ENCODE results near the gene FOXA3.
A peak's percentile ranks its signal among the peaks of the same experiment; 100 is the strongest.

FOXA3 gene

DNA sequence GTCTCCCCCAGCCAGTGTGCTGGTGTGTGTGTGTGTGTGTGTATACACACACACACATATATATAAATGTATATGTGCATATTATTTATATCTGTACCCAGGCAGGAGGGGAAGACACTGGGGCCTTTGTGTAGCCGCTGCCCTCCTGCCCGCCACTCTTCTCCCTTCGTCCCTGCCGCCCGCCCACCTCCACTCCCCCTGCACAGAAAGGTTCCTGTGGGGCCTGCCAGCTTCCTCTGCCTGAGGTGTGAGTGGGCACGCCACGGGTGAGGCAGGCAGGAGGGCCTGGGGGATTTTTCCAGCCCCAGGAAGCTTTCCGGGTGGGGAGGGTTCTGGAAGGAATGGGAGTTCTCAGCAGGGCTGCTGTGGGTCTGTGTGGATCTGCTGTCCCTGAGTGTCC is 14.9 kb downstream of the FOXA3 start:
- Histone ChIP-seq H3K9me3 (ENCODE audit: control insufficient read depth, low read depth, low read length) (no peaks in the 10 kb centered on the region), H3K4me1 (ENCODE audit: control insufficient read depth, low read depth, low read length) (peaks cover 21% of the 10 kb centered on the region), H3K36me3 (ENCODE audit: control insufficient read depth, low read depth, low read length) (no peaks in the 10 kb centered on the region), H3K9ac (ENCODE audit: low read length) (no peak overlapping the region), H3K27ac (ENCODE audit: low read length) (no peak overlapping the region), H3K27me3 (ENCODE audit: control insufficient read depth, insufficient read depth, low read length) (no peaks in the 10 kb centered on the region), H3K4me3 (ENCODE audit: low read length) (no peak overlapping the region)

DNA sequence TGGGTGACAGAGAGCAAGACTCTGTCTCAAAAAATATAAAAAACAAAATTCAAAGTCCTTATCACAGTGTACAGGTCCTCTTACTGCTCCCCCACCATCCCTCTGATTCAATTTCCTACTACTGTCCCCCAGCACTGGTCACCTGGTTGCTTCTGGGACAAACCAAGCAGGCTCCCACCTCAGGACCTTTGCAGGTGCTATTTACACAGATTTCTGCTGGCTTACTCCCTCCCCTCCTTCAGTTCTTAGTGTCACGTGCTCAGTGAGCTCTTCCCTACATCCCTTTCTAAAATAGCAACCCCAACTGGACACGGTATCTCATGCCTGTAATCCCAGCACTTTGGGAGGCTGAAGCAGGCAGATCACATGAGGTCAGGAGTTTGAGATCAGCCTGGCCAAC is 15.8 kb downstream of the FOXA3 start:
- no peak overlapping the region for H3K27ac ChIP-seq (ENCODE audit: low read length)
- H3K4me3 ChIP-seq (ENCODE audit: low read length): no peak overlapping the region
- no peaks in the 10 kb centered on the region for H3K36me3 ChIP-seq (ENCODE audit: control insufficient read depth, low read depth, low read length)
- no peak overlapping the region for H3K9ac ChIP-seq (ENCODE audit: low read length)
- no peaks in the 10 kb centered on the region for H3K27me3 ChIP-seq (ENCODE audit: control insufficient read depth, insufficient read depth, low read length)
- no peaks in the 10 kb centered on the region for H3K9me3 ChIP-seq (ENCODE audit: control insufficient read depth, low read depth, low read length)
- peaks cover 21% of the 10 kb centered on the region for H3K4me1 ChIP-seq (ENCODE audit: control insufficient read depth, low read depth, low read length)

DNA sequence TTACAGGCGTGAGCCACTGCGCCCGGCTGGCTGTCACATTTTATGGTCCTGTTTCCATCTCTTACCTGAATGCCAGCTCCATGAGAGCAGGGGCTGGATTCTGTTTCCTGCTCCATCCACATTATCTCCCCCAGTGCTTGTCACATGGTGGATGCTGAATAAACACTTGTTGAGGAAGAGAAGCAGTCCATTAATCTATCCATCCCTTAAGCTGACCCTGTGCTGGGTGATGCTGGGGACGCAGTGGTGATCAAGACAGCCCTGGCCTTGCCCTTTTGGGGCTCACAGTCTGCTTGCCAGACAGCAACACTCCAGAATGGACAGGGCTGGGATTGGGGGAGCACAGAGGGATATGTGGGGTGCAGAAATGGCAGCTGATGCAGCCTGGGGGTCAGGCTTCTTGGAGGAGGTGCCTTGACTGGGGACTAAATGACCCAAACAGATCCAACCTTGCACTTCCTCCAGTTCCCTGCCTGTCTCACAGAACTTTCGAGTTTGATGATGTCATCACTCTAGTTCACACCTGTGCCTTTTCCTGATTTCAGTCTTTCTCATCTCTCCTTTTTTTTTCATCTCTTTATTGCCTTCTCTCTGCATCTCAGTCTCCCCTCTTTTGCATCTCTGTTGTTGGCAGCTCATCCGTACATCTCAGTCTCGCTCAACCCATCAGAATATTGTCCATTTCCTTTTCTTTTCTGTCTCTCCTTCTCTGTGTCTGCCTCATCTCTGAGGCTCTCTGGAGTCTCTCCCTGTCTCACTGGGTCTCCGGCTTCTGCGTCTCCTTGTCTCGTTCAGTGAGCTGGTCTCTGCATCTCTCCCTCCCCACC is 17.2 kb downstream of the FOXA3 start:
- Histone ChIP-seq H3K4me3 (ENCODE audit: low read length) (peak overlapping the region; percentile 55), H3K27me3 (ENCODE audit: control insufficient read depth, insufficient read depth, low read length) (no peaks in the 10 kb centered on the region), H3K4me1 (ENCODE audit: control insufficient read depth, low read depth, low read length) (peaks cover 17% of the 10 kb centered on the region), H3K9me3 (ENCODE audit: control insufficient read depth, low read depth, low read length) (no peaks in the 10 kb centered on the region), H3K27ac (ENCODE audit: low read length) (no peak overlapping the region), H3K36me3 (ENCODE audit: control insufficient read depth, low read depth, low read length) (no peaks in the 10 kb centered on the region), H3K9ac (ENCODE audit: low read length) (no peak overlapping the region)

DNA sequence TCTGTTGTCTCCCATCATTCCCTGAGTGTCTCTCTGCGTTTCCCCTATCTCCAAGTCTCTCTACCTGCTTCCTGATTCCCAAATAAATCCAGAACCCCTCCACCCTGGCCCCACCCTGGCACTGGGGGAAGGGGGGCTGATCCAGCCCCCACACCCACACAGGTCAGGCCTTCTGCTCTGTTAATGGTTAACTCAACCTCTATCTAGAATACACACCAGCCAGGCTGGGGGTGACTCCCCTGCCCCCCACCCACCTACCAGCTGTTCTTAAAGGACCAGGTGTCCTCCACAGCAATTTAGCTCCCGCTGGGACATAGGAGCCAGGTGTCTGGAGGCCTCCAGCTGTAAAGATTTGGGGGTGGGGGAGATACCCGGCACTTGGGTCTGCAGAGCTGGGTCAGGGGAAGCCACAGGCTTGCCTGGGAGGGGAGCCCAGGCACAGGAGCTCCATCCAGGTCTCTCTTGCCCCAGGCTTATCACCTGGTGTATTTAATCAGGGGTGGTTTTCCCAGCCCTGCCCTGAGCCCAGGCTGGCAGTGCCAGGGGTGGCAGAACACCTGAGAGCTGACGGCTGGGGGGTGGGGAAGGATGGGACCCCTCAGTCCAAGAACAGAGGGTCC is 17.9 kb downstream of the FOXA3 start:
- Histone ChIP-seq H3K4me1 (ENCODE audit: control insufficient read depth, low read depth, low read length) (peaks cover 16% of the 10 kb centered on the region), H3K4me3 (ENCODE audit: low read length) (peak overlapping the region; percentile 55), H3K27ac (ENCODE audit: low read length) (no peak overlapping the region), H3K9ac (ENCODE audit: low read length) (peak overlapping the region; percentile 16), H3K36me3 (ENCODE audit: control insufficient read depth, low read depth, low read length) (no peaks in the 10 kb centered on the region), H3K27me3 (ENCODE audit: control insufficient read depth, insufficient read depth, low read length) (no peaks in the 10 kb centered on the region), H3K9me3 (ENCODE audit: control insufficient read depth, low read depth, low read length) (no peaks in the 10 kb centered on the region)

DNA sequence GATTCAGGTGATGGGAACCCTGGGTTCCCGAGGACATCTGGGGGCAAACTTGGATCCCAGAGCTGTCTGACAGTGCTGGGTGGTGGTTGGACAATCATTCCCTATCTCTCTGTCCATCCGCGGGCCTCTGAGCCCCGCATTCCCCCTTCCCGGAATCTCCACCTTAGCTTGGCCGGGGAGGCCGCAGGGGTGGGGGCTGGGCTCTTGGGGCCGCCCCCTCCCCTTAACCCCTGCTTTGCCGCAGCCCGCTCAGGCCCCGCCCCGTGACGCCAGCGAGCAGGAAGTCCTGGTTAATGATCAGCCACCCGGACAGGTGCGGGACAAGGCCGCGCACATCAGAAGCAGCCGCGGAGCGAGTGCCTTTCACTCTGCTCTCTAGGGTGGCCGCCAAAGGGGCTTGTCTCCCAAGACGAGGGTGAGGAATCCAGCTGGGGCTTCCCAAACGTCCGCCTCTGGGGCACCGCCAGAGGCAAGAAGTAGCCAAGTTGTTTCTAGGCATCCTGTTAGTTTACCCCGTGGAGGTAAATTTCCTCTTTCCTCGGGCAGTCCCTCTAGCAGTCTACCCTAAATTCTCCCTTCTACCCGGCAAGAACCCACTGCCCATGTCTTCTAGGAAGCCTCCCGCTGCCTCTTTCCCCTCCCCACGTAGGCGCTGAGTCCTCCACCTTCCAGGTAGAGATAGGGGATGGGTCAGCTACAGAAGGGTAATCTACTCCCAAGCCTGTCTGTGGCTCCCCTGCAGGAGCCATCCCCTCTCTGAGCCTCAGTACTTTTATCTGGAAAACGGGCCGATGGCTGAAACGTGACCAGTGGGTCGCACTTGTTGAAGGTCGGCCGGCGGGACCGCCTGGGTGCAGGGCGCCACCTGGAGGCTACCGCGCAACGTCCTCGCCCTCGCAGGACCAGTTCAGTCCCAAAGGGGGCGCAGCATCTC is 18.8 kb downstream of the FOXA3 start:
- Histone ChIP-seq H3K36me3 (ENCODE audit: control insufficient read depth, low read depth, low read length) (no peaks in the 10 kb centered on the region), H3K4me1 (ENCODE audit: control insufficient read depth, low read depth, low read length) (peaks cover 17% of the 10 kb centered on the region), H3K4me3 (ENCODE audit: low read length) (peak overlapping the region; percentile 55), H3K27ac (ENCODE audit: low read length) (peak overlapping the region; percentile 21), H3K9me3 (ENCODE audit: control insufficient read depth, low read depth, low read length) (no peaks in the 10 kb centered on the region), H3K27me3 (ENCODE audit: control insufficient read depth, insufficient read depth, low read length) (no peaks in the 10 kb centered on the region), H3K9ac (ENCODE audit: low read length) (peak overlapping the region; percentile 16)

DNA sequence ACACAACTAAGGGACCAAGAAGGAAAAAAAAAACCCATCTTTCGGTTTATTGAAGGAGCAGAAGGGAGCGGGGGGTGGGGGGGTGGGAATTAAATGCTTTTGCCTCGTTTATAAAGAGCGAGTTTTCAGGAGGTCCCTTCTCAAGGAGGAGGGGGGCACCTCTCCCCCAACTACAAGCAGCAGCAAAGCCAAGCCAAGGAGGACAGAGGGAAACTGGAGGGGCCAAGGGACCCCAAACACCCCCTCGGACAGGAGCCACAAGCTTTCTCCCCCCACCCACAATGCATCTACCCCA is 19.4 kb downstream of the FOXA3 start:
- H3K9ac ChIP-seq (ENCODE audit: low read length): no peak overlapping the region
- peaks cover 17% of the 10 kb centered on the region for H3K4me1 ChIP-seq (ENCODE audit: control insufficient read depth, low read depth, low read length)
- no peaks in the 10 kb centered on the region for H3K27me3 ChIP-seq (ENCODE audit: control insufficient read depth, insufficient read depth, low read length)
- H3K36me3 ChIP-seq (ENCODE audit: control insufficient read depth, low read depth, low read length): no peaks in the 10 kb centered on the region
- H3K4me3 ChIP-seq (ENCODE audit: low read length): no peak overlapping the region
- H3K9me3 ChIP-seq (ENCODE audit: control insufficient read depth, low read depth, low read length): no peaks in the 10 kb centered on the region
- H3K27ac ChIP-seq (ENCODE audit: low read length): no peak overlapping the region

DNA sequence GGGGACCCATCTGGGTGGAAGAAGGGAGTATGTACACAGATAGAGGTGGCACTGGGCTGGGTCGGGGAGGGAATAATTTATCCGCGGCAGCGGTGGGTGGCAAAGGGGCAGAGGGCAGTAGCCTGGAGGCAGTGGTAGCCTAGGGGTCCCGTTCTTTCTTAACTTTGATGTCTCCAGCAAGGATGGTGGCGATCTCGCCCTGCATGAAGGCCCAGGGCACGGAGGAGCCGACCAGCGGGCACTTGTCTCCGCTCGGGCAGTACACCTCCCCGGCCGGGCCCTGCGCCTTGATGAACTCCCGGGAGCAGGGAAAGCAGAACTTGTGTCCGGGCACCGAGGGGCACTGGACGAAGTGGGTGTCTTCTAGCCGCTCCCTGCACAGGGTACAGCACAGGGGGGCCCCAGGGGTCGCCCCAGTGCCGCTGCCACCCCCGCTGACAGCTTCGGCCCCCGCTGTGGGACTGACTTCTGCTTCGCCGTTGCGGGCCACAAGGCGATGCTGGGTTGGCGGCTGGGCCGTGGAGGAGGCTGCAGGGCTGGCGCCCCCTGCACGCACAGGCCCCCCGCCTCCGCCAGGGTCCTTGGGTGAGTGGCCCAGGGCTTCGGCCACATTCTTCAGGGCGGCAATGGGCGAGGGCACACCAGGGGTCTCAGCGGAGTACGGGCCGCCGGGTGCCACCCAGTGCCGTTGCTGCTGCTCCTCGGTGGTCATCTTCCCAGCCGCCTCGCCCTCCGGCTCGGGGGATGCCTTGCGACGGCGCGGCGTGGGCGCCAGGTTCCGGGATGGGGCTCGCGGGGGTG is 20.0 kb downstream of the FOXA3 start:
- Histone ChIP-seq H3K9ac (ENCODE audit: low read length) (no peak overlapping the region), H3K9me3 (ENCODE audit: control insufficient read depth, low read depth, low read length) (no peaks in the 10 kb centered on the region), H3K36me3 (ENCODE audit: control insufficient read depth, low read depth, low read length) (no peaks in the 10 kb centered on the region), H3K27ac (ENCODE audit: low read length) (no peak overlapping the region), H3K4me1 (ENCODE audit: control insufficient read depth, low read depth, low read length) (peaks cover 17% of the 10 kb centered on the region), H3K4me3 (ENCODE audit: low read length) (no peak overlapping the region), H3K27me3 (ENCODE audit: control insufficient read depth, insufficient read depth, low read length) (no peaks in the 10 kb centered on the region)

DNA sequence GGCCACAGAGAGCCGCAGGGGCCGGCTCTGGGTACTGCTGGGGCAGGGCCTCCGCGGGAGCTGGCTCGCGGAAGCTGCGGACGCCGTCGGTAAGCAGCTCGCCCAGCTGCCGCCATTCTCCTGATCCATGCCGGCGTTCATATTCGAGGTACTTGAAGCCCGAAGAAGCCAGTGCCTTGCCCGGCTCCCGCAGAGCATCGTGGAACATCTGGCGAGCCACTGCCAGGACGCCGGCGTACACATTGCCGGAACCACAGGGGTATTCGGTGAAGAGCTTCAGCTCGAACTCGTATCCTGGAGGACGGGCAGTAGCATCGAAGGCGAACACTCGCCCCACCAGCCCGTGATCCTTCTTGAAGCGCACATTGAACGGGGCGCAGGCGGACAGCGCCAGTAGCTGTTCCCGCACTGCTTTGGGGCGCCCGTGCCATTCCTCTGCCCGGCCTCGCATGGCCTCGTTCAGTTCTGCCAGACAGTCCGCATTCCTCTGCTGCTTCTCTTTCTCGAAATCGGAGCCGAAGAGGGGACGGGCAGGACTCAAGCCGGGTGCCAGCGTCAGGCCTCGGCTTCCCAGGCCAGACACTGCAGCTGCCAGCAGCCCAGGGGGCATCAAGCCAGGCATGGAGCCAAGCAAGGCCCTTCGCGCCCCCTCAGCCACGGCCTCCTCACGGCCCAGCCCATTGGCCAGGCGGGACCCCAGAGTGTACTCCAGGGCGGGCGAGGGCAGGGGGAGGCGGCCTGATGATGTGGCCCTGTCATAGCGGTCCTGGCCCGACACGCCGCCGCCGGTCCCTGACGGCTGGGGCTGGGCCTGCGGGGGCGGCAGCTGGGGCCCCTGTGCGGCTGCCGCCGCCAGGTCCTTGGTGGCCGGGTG is 20.8 kb downstream of the FOXA3 start:
- Histone ChIP-seq H3K27ac (ENCODE audit: low read length) (no peak overlapping the region), H3K27me3 (ENCODE audit: control insufficient read depth, insufficient read depth, low read length) (no peaks in the 10 kb centered on the region), H3K4me1 (ENCODE audit: control insufficient read depth, low read depth, low read length) (peaks cover 17% of the 10 kb centered on the region), H3K4me3 (ENCODE audit: low read length) (peak overlapping the region; percentile 85), H3K9ac (ENCODE audit: low read length) (peak overlapping the region; percentile 50), H3K9me3 (ENCODE audit: control insufficient read depth, low read depth, low read length) (no peaks in the 10 kb centered on the region), H3K36me3 (ENCODE audit: control insufficient read depth, low read depth, low read length) (no peaks in the 10 kb centered on the region)

DNA sequence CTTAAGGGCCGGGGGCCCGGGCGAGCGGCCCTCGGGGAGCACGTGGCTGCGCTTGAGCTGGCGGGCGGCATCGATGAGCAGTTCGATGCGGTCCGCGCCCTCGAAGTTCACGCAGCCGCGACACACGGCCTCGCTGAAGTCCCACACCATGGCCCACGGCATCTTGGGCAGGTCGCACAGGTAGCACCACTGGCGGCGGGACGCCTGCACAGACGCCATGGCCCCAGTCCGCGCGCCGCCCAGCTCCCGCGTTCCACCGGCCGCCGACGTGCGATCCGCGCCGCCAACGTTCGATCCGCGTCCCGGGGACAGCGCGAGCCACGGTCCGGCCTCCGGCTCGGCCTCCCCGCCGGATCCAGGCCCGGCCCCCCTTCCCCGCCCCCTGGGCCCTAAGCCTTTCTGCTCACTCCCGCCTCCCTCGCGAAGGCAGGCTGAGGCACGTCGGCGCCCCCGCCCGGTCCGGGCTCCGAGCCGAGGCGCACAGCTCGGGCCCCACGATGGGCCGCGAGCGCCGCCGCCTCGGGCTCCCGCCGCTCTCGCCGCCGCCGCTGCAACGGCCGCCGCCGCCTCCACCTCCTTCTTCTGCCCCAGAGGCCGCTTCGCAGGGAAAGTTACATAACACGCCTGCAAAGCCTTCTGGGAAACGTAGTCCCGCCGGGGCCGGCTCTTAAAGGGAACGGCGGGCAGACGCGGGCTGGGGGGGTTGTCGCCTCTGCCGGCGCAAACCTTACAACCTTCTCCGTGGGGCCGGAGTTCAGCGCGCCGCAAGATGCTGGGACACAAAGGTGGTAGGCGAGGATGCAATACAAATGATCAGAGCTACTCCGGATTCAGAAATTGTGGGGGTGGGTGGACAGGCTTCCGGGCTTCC is 21.7 kb downstream of the FOXA3 start, which contains the start of gene IRF2BP1:
Gene IRF2BP1, minus strand, starts transcription at position 586 of the 871 bp plus-strand sequence. Its CDS starts 367 bp downstream, at position 219.
- H3K4me3 ChIP-seq (ENCODE audit: low read length): peak within 1 kb of the TSS; percentile 85
- H3K4me1 ChIP-seq (ENCODE audit: control insufficient read depth, low read depth, low read length): peaks cover 17% of the 10 kb centered on the region
- H3K27me3 ChIP-seq (ENCODE audit: control insufficient read depth, insufficient read depth, low read length): no peaks in the 10 kb centered on the region
- H3K9ac ChIP-seq (ENCODE audit: low read length): peak within 1 kb of the TSS; percentile 76
- no peaks in the 10 kb centered on the region for H3K9me3 ChIP-seq (ENCODE audit: control insufficient read depth, low read depth, low read length)
- no peaks in the 10 kb centered on the region for H3K36me3 ChIP-seq (ENCODE audit: control insufficient read depth, low read depth, low read length)
- peak within 1 kb of the TSS; percentile 90 for H3K27ac ChIP-seq (ENCODE audit: low read length)

Data from iPS-18a (cell line).